RWPE1 (cell line): ENCODE results near the gene BCL11A.

Experiments
- CTCF ChIA-PET: fragments of 350-600 bp; sonication (Branson Sonifier 250); formaldehyde crosslinking; extraction: SDS; loops from one replicate; lab custom pipeline; 2021; lab: Yijun Ruan, JAX
- POLR2A ChIA-PET: fragments of 400-600 bp; formaldehyde crosslinking; extraction: SDS; loops from one replicate; lab custom pipeline; 2020; ENCODE audit warnings: antibody characterized with exemption; ENCODE audit not compliant: low non-redundant PET; lab: Yijun Ruan, JAX
- DNase-seq: peaks from one replicate; pipeline ENCODE4 v3.0.0; 2012; ENCODE audit warnings: low spot score
- H3K27ac ChIP-seq: fragments of 450-650 bp; 2 replicates; pipeline ENCODE4 v1.5.1; 2017
- TF ChIP-seq, protein P1 (sequence below): fragments of 450-650 bp; conservative IDR thresholded peaks from 2 replicates; pipeline ENCODE4 v1.5.1; 2017; ENCODE audit warnings: low read depth, mild to moderate bottlenecking

The BCL11A gene

GRCh38 chr2:60432035-60432601, 121.3 kb downstream of the BCL11A start:
- TF ChIP-seq, protein P1, sequence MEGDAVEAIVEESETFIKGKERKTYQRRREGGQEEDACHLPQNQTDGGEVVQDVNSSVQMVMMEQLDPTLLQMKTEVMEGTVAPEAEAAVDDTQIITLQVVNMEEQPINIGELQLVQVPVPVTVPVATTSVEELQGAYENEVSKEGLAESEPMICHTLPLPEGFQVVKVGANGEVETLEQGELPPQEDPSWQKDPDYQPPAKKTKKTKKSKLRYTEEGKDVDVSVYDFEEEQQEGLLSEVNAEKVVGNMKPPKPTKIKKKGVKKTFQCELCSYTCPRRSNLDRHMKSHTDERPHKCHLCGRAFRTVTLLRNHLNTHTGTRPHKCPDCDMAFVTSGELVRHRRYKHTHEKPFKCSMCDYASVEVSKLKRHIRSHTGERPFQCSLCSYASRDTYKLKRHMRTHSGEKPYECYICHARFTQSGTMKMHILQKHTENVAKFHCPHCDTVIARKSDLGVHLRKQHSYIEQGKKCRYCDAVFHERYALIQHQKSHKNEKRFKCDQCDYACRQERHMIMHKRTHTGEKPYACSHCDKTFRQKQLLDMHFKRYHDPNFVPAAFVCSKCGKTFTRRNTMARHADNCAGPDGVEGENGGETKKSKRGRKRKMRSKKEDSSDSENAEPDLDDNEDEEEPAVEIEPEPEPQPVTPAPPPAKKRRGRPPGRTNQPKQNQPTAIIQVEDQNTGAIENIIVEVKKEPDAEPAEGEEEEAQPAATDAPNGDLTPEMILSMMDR = no peak
- ChIA-PET POLR2A (no interaction called here), CTCF (interaction anchor here (0.7 kb wide), 1 partner anchor 9 kb away, joined by 3 read pairs; no protein-coding TSS in a partner anchor)
- no peak for DNase-seq
- no peak overlapping the region for H3K27ac ChIP-seq

DNA sequence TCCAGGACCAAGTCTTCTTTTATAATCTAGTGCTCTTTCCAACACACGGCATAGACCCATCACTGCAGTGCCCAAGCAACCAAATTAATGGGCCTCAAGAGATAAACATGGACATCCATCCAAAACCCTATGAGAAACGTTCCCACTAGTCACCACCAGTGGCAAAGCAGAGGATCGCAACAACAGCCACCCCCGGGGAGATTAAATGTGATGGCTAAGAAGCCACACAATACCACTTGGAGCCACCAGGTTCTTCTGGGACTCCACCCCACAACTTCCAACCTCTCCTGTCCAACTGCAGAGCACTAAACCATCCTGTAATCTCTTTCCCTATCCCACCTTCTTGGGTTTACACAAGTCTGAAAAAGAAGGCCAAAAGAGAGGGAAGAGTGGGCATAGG, 123.8 kb downstream of the BCL11A start:
- TF ChIP-seq, protein P1 = no peak
- ChIA-PET CTCF (no interaction called here), POLR2A (no interaction called here)
- H3K27ac ChIP-seq = no peak overlapping the region
- no peak for DNase-seq

GRCh38 chr2:60426880-60427279, 126.6 kb downstream of the BCL11A start:
- no peak for DNase-seq
- ChIA-PET POLR2A (no interaction called here), CTCF (interaction anchor here (0.7 kb wide), 1 partner anchor 650 kb away, joined by 3 read pairs; no protein-coding TSS in a partner anchor)
- no peak overlapping the region for H3K27ac ChIP-seq
- TF ChIP-seq, protein P1 = no peak

- DNase-seq = no peak
- ChIA-PET POLR2A (no interaction called here), CTCF (interaction anchor here (0.7 kb wide), 1 partner anchor 650 kb away, joined by 3 read pairs; no protein-coding TSS in a partner anchor)
- no peak overlapping the region for H3K27ac ChIP-seq
- TF ChIP-seq, protein P1 = no peak
These were observed 127.1 kb downstream of the BCL11A start for GRCh38 chr2:60426341-60426740.

DNA sequence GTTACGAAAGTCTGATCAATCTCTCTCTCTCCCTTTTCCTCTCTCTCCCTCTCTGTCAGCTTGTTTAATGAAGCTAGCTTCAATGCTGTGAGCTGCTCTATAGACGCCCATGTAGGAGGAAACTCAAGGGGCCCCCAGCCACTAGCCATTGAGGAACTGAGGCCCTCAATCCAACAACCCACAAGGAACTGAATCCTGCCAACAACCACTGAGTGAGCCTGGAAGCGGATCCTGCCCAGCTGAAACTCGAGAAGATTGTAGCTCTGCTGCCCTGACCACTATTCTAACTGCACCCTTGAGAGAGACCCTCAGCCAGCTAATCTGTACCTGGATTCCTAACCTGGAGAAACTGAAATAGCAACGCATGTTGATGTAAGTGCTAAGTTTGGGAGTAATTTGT, 129.2 kb downstream of the BCL11A start:
- no peak overlapping the region for H3K27ac ChIP-seq
- TF ChIP-seq, protein P1 = no peak
- DNase-seq = no peak
- POLR2A ChIA-PET = no interaction called here
- CTCF ChIA-PET = no interaction called here

DNA sequence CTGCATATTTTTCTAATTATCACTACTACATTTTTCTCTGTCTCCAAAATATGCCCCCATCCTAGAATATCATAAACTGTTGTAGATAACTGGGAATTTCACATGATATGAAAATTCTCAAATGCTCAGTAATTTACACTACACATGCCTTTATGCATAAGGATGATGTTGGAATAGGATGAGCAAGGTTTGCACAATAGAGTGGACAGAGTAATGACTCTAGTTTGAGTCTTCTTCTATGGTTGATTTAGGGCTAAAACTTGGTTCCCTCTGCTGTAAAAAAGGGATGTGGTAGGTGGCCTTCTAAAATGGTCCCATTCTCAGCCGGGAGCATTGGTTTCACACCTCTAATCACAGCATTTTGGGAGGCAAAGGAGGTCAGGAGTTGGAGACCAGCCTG, 129.9 kb downstream of the BCL11A start:
- H3K27ac ChIP-seq = no peak overlapping the region
- ChIA-PET CTCF (interaction anchor here (1.0 kb wide), 1 partner anchor 9 kb away, joined by 3 read pairs; no protein-coding TSS in a partner anchor), POLR2A (no interaction called here)
- no peak for DNase-seq
- TF ChIP-seq, protein P1 = no peak
